GM21717 (cell line): Measurements from ENCODE around the gene DDA1.

ENCODE experiments used
- ATAC-seq: cut with Tn5 transposase; IDR thresholded peaks from one replicate; pipeline ENCODE4 v1.9.1; 2021; ENCODE audit warnings: mild to moderate bottlenecking, moderate library complexity; ENCODE audit not compliant: unreplicated experiment

Gene DDA1

GRCh38 chr19:17328517-17329365, 19.4 kb downstream of the DDA1 start:
- ATAC-seq: no peak

DNA sequence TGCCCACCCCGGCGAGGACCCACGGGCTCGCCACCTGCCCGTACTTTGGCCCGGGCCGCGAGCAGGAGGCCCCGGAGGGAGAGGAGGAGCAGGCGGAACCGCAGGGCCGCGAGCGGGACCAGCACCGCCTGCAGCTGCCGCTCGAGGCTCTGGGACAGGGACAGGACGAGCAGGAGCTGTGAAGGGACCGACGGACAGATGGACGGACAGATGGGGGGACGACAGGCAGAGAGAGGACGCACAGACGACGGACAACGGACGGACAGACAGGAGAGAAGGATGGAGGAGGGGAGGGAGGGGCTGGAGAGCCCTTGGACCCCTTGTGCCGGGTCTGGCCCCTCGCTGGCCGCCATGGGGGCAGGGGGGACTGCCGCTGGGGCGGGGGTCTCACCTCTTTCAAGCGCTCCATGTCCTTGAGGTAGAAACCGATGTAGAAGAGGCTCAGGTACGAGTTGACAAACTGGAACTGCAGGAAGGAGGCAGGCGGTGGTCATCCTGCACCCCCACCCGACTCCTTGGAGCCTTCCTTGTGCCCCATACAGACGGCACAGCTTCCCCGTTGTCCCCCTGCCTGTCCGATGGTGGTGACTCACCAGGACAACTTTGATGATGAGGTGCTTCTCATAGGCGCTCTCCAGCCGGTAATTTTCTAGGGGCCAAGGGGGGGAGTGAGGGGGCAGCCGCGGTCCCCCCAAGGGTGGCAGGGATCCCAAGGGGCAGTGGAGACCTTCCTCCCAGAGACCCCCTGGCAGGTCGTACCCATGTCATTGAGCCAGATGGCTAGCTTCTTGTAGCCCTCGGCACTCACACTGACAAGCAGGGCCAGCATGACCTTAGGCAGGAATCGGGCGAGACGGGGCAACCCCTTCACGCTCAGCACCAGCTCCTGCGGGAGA, 20.3 kb downstream of the DDA1 start:
- ATAC-seq: no peak

DNA sequence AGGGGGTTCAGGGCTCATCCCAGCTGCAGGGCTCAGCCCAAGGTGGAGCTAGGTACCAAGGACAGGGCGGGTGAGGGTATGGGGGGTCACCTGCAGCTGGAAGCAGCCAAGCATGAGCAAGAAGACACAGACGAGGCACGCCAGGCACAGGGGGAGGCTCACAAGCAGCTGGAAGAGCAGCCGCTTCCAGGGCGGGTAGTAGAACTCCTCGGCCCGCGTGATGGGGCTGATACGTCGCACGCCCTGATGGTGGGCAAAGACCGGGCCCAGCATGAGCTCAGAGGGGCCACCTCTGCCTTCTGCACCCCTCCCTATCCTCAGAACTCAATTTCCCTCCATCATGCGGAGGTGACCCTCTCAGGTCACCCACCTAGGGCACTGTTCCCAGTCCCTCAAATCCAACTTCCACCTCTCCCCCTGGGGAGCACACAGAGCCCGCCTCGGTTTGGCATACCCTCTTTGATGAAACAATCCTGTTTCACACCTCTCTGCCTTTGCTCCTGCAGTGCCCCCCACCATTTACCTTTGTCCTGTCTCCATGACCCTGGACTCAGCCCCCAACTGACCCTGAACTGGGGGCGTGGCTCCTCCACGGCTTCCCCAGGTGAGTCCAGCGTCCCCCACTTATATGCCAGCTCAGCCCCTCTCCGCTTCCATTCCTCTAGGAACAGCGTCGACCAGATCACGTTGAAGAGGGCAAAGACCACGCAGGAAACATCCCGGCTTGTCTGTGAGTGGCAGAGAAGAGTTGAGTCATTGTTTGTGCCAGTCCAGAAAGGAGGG, 21.1 kb downstream of the DDA1 start:
- ATAC-seq: no peak

DNA sequence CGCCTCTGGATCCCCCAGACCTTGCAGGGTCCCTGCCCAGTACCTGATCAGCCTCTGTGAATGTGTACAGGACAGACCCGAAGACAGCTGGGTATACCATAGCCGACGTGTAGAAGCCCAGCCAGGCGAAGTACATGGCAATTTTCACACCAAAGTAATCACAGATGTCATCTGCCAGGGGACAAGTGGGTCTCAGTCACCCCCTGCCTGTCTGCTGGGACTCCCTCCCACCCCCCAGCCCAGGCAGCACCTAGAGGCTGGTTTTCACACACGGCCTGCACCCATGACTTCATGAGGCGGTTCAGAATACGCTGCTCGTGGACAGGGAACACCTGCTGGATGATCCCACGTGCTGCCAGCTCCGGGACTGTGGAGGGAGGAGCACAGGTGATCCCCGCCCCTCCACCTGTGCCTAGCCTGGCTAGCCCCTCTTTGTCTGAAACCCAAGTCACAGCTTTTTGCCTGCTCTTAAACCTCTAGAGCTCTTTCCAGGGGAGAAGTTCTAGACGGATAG, 21.7 kb downstream of the DDA1 start:
- ATAC-seq: no peak

DNA sequence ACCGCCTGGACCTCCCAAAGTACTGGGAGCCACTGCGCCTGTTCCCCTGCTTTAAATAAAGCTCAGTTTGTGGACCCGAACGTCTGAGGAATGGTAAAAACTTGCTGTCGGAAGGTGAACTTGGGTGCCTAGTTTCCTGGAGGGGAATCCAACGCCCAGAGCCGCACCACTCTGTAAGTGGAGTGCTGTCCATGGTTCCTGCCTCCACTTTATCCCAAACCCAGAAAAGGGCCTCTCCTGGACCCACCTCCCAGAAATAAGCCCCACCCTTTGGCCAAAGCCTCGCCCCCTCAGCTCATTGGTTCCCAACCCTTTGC, 23.0 kb downstream of the DDA1 start:
- ATAC-seq: no peak

GRCh38 chr19:17332677-17333581, 23.6 kb downstream of the DDA1 start:
- no peak for ATAC-seq

DNA sequence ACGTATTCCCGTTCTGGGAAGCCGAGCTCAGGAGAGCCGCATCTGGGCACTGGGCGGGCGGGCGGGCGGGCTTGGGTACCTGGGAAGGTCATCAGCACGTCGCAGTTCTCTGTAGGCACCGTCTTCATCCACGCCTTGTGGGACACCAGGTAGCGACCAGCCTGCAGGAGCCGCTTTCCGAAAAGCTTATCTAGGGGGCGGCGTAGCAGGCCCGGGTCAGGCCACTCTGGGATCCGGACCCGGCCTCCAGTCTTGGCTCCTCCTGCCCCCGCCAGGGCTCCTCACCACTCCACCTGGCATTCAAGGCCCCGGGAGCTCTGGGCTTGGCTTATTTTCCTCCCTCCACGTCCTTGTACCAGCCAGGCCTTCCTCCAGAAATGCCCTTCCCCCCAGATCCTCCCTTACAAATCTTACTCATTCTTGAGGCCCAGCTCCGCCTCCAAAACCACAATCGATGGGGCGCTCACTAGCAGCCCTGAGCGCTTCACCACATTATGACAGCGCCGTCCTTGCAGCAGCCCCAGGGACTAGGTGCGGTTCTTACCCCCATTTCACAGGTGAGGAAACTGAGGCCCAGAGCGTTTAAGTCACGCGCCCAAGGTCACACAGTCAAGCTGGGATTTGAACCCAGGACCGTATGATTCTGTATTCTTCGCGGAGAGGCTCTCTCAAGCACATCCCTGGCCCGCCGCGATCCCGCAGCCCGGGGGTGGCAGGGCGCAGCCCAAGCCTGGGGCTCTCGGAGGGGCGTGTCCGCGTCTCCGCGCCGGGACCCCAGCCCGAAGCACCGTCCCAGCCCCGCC, 24.4 kb downstream of the DDA1 start:
- ATAC-seq: no peak

- no peak for ATAC-seq
These were observed 25.3 kb downstream of the DDA1 start, which contains the start of gene ANO8 for GRCh38 chr19:17334414-17335409. Gene ANO8 (minus strand): TSS chr19:17334855. CDS start chr19:17334670, 185 bp downstream.

DNA sequence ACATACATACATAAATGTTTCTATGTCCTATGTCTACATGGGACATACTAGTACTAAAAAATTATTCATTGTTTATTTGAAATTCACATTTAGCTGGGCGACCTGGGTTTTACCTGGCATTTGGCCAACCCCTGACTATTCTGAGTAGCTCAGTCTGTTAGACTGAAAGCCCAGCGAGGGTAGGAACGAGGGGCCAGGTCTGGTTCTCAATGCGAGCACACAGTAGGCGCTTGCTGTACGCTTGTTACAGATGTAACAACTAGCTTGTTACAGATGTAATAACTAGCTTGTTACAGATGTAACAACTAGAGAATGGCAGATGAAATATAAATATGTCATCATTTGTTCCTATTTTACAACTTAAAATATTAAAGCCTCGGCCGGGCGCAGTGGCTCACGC, 26.2 kb downstream of the DDA1 start:
- ATAC-seq: no peak

DNA sequence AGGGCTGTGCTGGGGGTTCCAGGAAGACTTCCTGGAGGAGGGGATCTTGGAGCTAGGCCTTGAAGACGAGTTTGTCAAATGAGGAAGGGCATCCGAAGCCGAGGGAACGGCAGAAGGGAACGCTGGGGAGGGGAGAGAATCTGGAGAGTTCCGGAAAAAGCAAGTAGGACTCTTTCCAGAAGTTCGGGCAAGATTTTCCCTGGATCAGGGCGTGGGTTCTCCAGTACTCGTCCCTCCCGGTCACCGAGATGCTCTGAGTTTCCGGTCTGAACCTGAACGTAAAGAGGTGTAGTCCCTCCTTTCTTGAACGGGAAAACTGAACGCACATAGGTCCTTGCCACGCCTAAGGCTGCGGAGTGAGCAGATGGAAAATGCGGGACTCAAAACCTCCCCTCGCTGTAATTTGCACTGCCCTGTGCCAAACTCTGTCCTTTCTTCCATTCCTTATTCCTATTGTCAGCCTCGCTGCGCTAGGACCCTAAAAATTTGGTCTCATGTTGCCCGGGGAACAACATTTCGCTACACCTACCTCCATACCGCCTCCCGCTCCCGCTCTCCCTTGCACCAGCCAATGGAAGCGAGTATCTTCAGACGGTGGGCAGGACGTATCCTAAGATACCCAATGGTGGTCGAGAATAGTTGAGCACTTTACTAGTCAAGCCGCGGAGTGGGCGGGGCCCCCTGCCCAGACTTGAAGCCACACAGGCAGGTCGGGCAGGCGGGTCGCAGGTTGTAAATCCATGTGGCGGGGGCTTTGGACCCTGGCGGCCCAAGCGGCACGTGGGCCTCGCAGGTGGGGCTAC, 27.7 kb downstream of the DDA1 start, which contains the start of gene GTPBP3:
GTPBP3 (plus strand) TSS at position 682 of the 803 bp plus-strand sequence; CDS start at position 741, 59 bp downstream.
- ATAC-seq: peak; percentile 58

DNA sequence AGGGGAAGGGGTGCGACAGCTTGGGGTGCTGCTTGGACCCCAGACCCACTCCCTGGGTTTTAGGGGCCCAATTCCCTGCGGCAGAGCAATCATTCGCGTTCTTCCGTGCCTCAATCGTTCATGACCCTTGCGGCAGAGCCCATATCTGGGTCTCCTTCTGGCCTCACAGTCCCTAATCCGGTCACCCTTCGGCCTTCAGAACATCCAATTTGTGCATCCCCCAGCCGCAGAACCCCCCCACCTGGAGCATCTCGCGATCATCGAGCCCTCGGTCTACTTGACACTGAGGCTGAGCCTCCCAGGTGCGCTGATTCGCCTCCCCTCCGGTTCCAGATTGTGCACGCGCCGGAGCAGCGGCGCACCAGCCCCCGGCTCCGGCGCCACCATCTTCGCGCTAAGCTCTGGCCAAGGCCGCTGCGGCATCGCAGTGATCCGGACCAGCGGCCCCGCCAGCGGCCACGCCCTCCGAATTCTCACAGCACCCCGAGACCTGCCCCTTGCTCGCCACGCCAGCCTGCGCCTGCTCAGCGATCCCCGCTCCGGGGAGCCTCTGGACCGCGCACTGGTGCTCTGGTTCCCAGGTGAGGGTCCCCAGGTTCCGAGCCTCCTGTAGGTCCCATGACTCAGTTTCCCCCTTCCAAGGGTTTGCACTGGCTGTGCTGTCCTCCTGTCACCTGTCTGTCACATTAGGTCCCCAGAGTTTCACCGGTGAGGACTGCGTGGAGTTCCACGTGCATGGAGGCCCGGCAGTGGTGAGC, 28.5 kb downstream of the DDA1 start:
- ATAC-seq: no peak

GRCh38 chr19:17338433-17339078, 29.2 kb downstream of the DDA1 start:
- ATAC-seq: no peak

- no peak for ATAC-seq
These were observed 29.9 kb downstream of the DDA1 start for GRCh38 chr19:17339088-17339741.

- ATAC-seq: no peak
These were observed 31.0 kb downstream of the DDA1 start for GRCh38 chr19:17340302-17340870.

DNA sequence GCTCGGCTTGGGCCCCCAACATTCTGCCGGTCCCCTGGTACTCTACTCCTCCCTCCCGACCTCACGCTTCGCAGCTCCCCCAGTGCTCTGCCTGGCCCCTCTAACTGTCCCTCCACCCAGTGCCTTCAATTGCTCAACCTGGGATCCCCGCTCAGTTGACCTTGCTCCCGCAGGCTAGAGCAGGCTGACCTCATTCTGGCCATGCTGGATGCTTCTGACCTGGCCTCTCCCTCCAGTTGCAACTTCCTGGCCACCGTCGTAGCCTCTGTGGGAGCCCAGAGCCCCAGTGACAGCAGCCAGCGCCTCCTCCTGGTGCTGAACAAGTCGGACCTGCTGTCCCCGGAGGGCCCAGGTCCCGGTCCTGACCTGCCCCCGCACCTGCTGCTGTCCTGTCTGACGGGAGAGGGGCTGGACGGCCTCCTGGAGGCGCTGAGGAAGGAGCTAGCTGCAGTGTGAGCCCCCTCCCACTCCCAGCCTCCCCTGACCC, 31.6 kb downstream of the DDA1 start:
- ATAC-seq: no peak
